GM21717 (cell line): ENCODE measurements around the gene PRR30.

Experiments used
- ATAC-seq: cut with Tn5 transposase; IDR thresholded peaks from one replicate; pipeline ENCODE4 v1.9.1; 2021; ENCODE audit warnings: mild to moderate bottlenecking, moderate library complexity; ENCODE audit not compliant: unreplicated experiment

Gene PRR30

GRCh38 chr2:27155069-27155520 lies 15.9 kb upstream of the PRR30 start:
- no peak for ATAC-seq

GRCh38 chr2:27154488-27154887 lies 15.3 kb upstream of the PRR30 start:
- ATAC-seq: no peak

GRCh38 chr2:27152796-27153464 lies 13.7 kb upstream of the PRR30 start:
- ATAC-seq: no peak

GRCh38 chr2:27152102-27152795 lies 13.0 kb upstream of the PRR30 start:
- ATAC-seq: no peak

- no peak for ATAC-seq
Observed at GRCh38 chr2:27150639-27151230, 11.5 kb upstream of the PRR30 start.

GRCh38 chr2:27149570-27150405 lies 10.6 kb upstream of the PRR30 start:
- ATAC-seq: no peak

- no peak for ATAC-seq
Observed at GRCh38 chr2:27148801-27149439, 9.7 kb upstream of the PRR30 start, which contains the start of gene TCF23. TSS of gene TCF23 (plus strand) at chr2:27149004. CDS start at chr2:27149134, 130 bp downstream.

- no peak for ATAC-seq
Observed at GRCh38 chr2:27147935-27148334, 8.7 kb upstream of the PRR30 start.

- no peak for ATAC-seq
Observed at GRCh38 chr2:27145682-27146081, 6.5 kb upstream of the PRR30 start.

GRCh38 chr2:27143285-27143684 lies 4.1 kb upstream of the PRR30 start:
- ATAC-seq: no peak

GRCh38 chr2:27138111-27138510 lies 1.1 kb downstream of the PRR30 start:
- no peak for ATAC-seq

GRCh38 chr2:27137322-27137935 lies 1.8 kb downstream of the PRR30 start:
- no peak for ATAC-seq

- no peak for ATAC-seq
Observed at GRCh38 chr2:27136751-27137150, 2.5 kb downstream of the PRR30 start.

- ATAC-seq: no peak
Observed at GRCh38 chr2:27135478-27135955, 3.7 kb downstream of the PRR30 start.

- ATAC-seq: no peak
Observed at GRCh38 chr2:27134781-27135477, 4.3 kb downstream of the PRR30 start.

GRCh38 chr2:27133905-27134780 lies 5.1 kb downstream of the PRR30 start, which contains the start of gene PREB:
TSS of gene PREB (minus strand) at chr2:27134636. CDS start at chr2:27134421, 215 bp downstream.
- peak; percentile 61 for ATAC-seq

- ATAC-seq: no peak
Observed at GRCh38 chr2:27133195-27133875, 5.9 kb downstream of the PRR30 start.

- ATAC-seq: no peak
Observed at GRCh38 chr2:27131429-27131828, 7.8 kb downstream of the PRR30 start.
